HG03064 (cell line): ENCODE data around the gene AFP.

Source experiments
- ATAC-seq: cut with Tn5 transposase; IDR thresholded peaks from one replicate; pipeline ENCODE4 v1.9.1; 2021; ENCODE audit warnings: low read depth; ENCODE audit not compliant: unreplicated experiment

The AFP gene

GRCh38 chr4:73436674-73437557, 895 bp downstream of the AFP start:
- ATAC-seq: no peak

- ATAC-seq: no peak
Measured at GRCh38 chr4:73437558-73437956, 1.5 kb downstream of the AFP start.

GRCh38 chr4:73438048-73438447, 2.0 kb downstream of the AFP start:
- ATAC-seq: no peak

GRCh38 chr4:73438582-73439215, 2.7 kb downstream of the AFP start:
- no peak for ATAC-seq

- ATAC-seq: no peak
Measured at GRCh38 chr4:73439445-73439844, 3.4 kb downstream of the AFP start.

- ATAC-seq: no peak
Measured at GRCh38 chr4:73439991-73440390, 4.0 kb downstream of the AFP start.

GRCh38 chr4:73440653-73441052, 4.6 kb downstream of the AFP start:
- no peak for ATAC-seq

- no peak for ATAC-seq
Measured at GRCh38 chr4:73442275-73442674, 6.3 kb downstream of the AFP start.

GRCh38 chr4:73443224-73443623, 7.2 kb downstream of the AFP start:
- no peak for ATAC-seq

GRCh38 chr4:73445383-73446335, 9.6 kb downstream of the AFP start:
- ATAC-seq: no peak

- ATAC-seq: peak; percentile 96
Measured at GRCh38 chr4:73446336-73446938, 10.4 kb downstream of the AFP start.

GRCh38 chr4:73447671-73448070, 11.7 kb downstream of the AFP start:
- ATAC-seq: no peak

GRCh38 chr4:73448448-73449203, 12.6 kb downstream of the AFP start:
- no peak for ATAC-seq

- no peak for ATAC-seq
Measured at GRCh38 chr4:73450398-73451004, 14.5 kb downstream of the AFP start.

- no peak for ATAC-seq
Measured at GRCh38 chr4:73451404-73451803, 15.4 kb downstream of the AFP start.

- ATAC-seq: no peak
Measured at GRCh38 chr4:73451981-73452747, 16.1 kb downstream of the AFP start.

GRCh38 chr4:73452953-73453700, 17.1 kb downstream of the AFP start:
- no peak for ATAC-seq

- no peak for ATAC-seq
Measured at GRCh38 chr4:73453701-73454005, 17.6 kb downstream of the AFP start.
